ENCODE data around the gene APEH. TPM values are rescaled to one million over a fixed set of nuclear protein-coding genes. Genes with fewer than 3 reads are reported as not detected.

APEH gene
- total RNA-seq, 2 donors from 2014 or later, result 84.4 to 116 TPM

- intact Hi-C loops (cut with DNase I), result no loop called here
- Histone ChIP-seq H3K9me3 (no peaks in the 10 kb centered on the region), H3K4me1 (replicated peaks) (no peaks in the 10 kb centered on the region), H3K4me3 (no peak overlapping the region), H3K36me3 (peaks cover 0 to 5% of the 10 kb centered on the region in 2 donors), H3K27ac (no peak overlapping the region), H3K27me3 (replicated peaks; ENCODE audit: insufficient read depth) (no peaks in the 10 kb centered on the region)
- WGBS, result 86% methylated on average over 15 of the region's 16 CpGs
- no peak for DNase-seq (ENCODE audit: low spot score)
- TF ChIP-seq POLR2AphosphoS5 (IDR thresholded peaks at IDR 0.05) (no peak), POLR2A (IDR thresholded peaks at IDR 0.05) (no peak)
- TF ChIP-seq, protein P1, sequence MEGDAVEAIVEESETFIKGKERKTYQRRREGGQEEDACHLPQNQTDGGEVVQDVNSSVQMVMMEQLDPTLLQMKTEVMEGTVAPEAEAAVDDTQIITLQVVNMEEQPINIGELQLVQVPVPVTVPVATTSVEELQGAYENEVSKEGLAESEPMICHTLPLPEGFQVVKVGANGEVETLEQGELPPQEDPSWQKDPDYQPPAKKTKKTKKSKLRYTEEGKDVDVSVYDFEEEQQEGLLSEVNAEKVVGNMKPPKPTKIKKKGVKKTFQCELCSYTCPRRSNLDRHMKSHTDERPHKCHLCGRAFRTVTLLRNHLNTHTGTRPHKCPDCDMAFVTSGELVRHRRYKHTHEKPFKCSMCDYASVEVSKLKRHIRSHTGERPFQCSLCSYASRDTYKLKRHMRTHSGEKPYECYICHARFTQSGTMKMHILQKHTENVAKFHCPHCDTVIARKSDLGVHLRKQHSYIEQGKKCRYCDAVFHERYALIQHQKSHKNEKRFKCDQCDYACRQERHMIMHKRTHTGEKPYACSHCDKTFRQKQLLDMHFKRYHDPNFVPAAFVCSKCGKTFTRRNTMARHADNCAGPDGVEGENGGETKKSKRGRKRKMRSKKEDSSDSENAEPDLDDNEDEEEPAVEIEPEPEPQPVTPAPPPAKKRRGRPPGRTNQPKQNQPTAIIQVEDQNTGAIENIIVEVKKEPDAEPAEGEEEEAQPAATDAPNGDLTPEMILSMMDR (IDR thresholded peaks at IDR 0.05), result no peak
Measured at GRCh38 chr3:49699281-49699979, 25.3 kb downstream of the APEH start.

GRCh38 chr3:49700014-49700413 lies 25.9 kb downstream of the APEH start:
- Histone ChIP-seq H3K9me3 (no peaks in the 10 kb centered on the region), H3K4me1 (replicated peaks) (no peaks in the 10 kb centered on the region), H3K27ac (no peak overlapping the region), H3K27me3 (replicated peaks; ENCODE audit: insufficient read depth) (no peaks in the 10 kb centered on the region), H3K4me3 (no peak overlapping the region), H3K36me3 (peaks cover 0 to 5% of the 10 kb centered on the region in 2 donors)
- intact Hi-C loops (cut with DNase I), result loop anchor here (5.0 kb wide), 2 partner anchors 142 to 207 kb away; no protein-coding TSS in a partner anchor
- no peak for DNase-seq (ENCODE audit: low spot score)
- TF ChIP-seq POLR2AphosphoS5 (IDR thresholded peaks at IDR 0.05), result no peak
- no peak for TF ChIP-seq POLR2A (IDR thresholded peaks at IDR 0.05)
- TF ChIP-seq, protein P1 (IDR thresholded peaks at IDR 0.05), result no peak
- WGBS, result 83% methylated on average over 8 of the region's 8 CpGs

GRCh38 chr3:49700453-49701128 lies 26.4 kb downstream of the APEH start:
- H3K36me3 ChIP-seq, result peaks cover 0 to 5% of the 10 kb centered on the region in 2 donors
- TF ChIP-seq POLR2A (IDR thresholded peaks at IDR 0.05) (no peak), POLR2AphosphoS5 (IDR thresholded peaks at IDR 0.05) (no peak)
- TF ChIP-seq, protein P1 (IDR thresholded peaks at IDR 0.05), result no peak
- H3K9me3 ChIP-seq, result no peaks in the 10 kb centered on the region
- no peak for DNase-seq (ENCODE audit: low spot score)
- no peak overlapping the region for H3K27ac ChIP-seq
- H3K4me1 ChIP-seq (replicated peaks), result no peaks in the 10 kb centered on the region
- intact Hi-C loops (cut with DNase I), result loop anchor here (5.0 kb wide), 2 partner anchors 142 to 207 kb away; no protein-coding TSS in a partner anchor
- no peaks in the 10 kb centered on the region for H3K27me3 ChIP-seq (replicated peaks; ENCODE audit: insufficient read depth)
- no peak overlapping the region for H3K4me3 ChIP-seq
- WGBS, result 74% methylated on average over 13 of the region's 13 CpGs

GRCh38 chr3:49701388-49702077 lies 27.4 kb downstream of the APEH start:
- H3K36me3 ChIP-seq, result peaks cover 4 to 5% of the 10 kb centered on the region in 2 donors
- TF ChIP-seq POLR2A (IDR thresholded peaks at IDR 0.05) (no peak), POLR2AphosphoS5 (IDR thresholded peaks at IDR 0.05) (no peak)
- TF ChIP-seq, protein P1 (IDR thresholded peaks at IDR 0.05), result no peak
- DNase-seq (ENCODE audit: low spot score), result no peak
- 80% methylated on average over 21 of the region's 21 CpGs for WGBS
- H3K4me1 ChIP-seq (replicated peaks), result no peaks in the 10 kb centered on the region
- H3K27me3 ChIP-seq (replicated peaks; ENCODE audit: insufficient read depth), result no peaks in the 10 kb centered on the region
- H3K9me3 ChIP-seq, result no peaks in the 10 kb centered on the region
- H3K4me3 ChIP-seq, result no peak overlapping the region
- H3K27ac ChIP-seq, result no peak overlapping the region
- intact Hi-C loops (cut with DNase I), result loop anchor here (5.0 kb wide), 2 partner anchors 141 to 206 kb away; no protein-coding TSS in a partner anchor

Measured in prostate gland (tissue), 2 donors.